ENCODE data around the gene PEX13.

The PEX13 gene

DNA sequence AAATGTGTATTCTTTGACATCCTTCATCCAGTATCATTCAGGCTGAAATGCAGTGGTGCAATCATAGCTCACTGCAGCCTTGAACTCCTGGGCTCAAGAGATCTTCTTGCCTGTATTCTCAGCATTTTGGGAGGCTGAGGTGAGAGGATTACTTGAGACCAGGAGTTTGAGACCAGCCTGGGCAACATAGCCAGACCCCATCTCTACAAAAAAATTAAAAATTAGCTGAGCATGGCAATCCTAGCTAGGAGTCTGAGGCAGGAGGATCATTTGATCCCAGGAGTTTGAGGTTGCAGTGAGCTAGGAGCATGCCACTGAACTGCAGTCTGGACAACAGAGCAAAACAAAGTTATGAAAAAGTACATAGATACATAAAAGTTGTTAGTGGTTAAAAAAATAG is 72.3 kb downstream of the PEX13 start:
- DNase-seq = no peak

DNA sequence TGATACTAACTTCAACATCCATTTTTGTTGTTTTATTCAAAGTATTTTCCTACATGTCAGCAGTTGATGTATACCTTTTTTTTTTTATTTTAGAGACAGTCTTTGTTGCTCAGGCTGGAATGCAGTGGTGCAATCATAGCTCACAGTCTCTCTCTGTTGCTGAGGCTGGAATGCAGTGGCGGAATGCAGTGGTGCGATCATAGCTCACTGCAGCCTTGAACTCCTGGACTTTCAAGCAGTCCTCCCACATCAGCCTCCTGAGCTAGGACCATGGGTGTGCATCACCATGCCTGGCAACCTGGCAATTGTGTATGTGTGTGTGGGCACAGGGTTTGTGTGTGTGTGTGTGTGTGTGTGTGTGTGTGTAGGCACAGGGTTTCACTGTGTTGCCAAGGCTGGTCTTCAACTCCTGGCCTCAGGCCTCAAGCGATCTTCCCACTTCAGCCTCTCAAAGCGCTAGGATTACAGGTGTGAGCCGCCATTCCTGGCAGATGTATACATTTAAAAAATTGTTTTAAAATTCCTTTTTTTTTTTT is 72.9 kb downstream of the PEX13 start:
- no peak for DNase-seq

GRCh38 chr2:61091485-61091884 is 74.0 kb downstream of the PEX13 start:
- DNase-seq = no peak

- DNase-seq = no peak
These were observed 78.9 kb downstream of the PEX13 start for GRCh38 chr2:61096438-61096837.

- no peak for DNase-seq
These were observed 83.3 kb downstream of the PEX13 start for GRCh38 chr2:61100801-61101200.
